Stimulated activated effector memory CD8-positive, alpha-beta T cell treated with anti-CD3 and anti-CD28 coated beads, Interleukin-12 subunit alpha, Interleukin-12 subunit beta, amount 100 ng/mL, for 72 hours (primary cell): ENCODE results near the gene SRRM2.

Source experiments
- ATAC-seq: fragments of 150-1000 bp; cut with Tn5 transposase; 2 replicates; pipeline ENCODE4 v1.10.0; 2021
- DNase-seq, 2 donors: peaks; one replicate each; pipeline ENCODE4 v3.0.0; 2021 to 2022; ENCODE audit warnings: low spot score in 2 of 2
- H3K27ac Mint-ChIP-seq: one replicate; pipeline ENCODE4 v1.8.0; 2022; ENCODE audit warnings: mild to moderate bottlenecking, mixed read lengths
- H3K36me3 Mint-ChIP-seq: one replicate; pipeline ENCODE4 v1.8.0; 2022; ENCODE audit warnings: mild to moderate bottlenecking, mixed read lengths
- H3K4me1 Mint-ChIP-seq: one replicate; pipeline ENCODE4 v1.8.0; 2022; ENCODE audit warnings: mixed read lengths
- H3K4me3 Mint-ChIP-seq: one replicate; pipeline ENCODE4 v1.8.0; 2022; ENCODE audit warnings: mild to moderate bottlenecking, mixed read lengths
- H3K9me3 Mint-ChIP-seq: one replicate; pipeline ENCODE4 v1.8.0; 2022; ENCODE audit warnings: mixed read lengths

Gene SRRM2

DNA sequence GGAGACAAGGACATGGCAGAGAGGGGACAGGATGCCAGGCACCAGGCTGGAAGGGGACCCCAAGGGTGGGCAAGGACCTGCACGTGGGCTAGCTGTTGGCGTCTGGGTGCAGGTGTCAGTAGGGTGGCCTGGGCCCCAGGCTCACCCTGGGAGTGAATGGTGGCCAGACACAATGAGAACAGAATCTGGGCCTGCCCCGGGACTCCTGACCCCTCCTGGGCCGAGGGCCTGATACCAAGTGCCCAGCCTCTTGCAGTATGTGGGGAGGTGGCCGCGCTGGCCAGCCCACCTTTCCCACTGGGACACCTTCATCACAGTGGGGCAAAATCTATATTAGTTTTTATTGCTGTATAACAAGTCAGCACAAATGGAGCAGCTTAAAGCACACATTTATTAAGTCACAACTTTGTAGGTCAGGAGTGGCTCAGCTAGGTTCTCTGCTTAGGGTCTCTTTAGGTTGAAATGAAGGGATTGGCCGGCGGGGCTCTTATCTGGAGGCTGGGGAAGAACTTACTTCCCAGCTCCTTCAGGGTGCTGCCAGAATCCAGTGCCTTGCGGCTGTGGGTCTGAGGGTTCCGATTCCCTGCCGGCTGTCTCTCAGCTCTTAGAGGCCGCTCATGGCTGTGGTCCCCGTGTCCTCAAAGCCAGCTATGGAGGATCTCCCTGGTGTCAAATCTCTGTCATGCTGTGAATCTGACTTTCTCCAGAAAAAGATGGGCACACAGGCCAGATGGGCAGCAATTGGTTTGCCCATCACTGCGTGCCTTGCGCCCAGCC lies 31.3 kb downstream of the SRRM2 start:
- Mint-ChIP-seq H3K4me3 (peak overlapping the region; percentile 82), H3K4me1 (peaks cover 35% of the 10 kb centered on the region), H3K36me3 (no peaks in the 10 kb centered on the region), H3K27ac (peak overlapping the region; percentile 14), H3K9me3 (no peaks in the 10 kb centered on the region)
- DNase-seq = no peak
- no peak for ATAC-seq

DNA sequence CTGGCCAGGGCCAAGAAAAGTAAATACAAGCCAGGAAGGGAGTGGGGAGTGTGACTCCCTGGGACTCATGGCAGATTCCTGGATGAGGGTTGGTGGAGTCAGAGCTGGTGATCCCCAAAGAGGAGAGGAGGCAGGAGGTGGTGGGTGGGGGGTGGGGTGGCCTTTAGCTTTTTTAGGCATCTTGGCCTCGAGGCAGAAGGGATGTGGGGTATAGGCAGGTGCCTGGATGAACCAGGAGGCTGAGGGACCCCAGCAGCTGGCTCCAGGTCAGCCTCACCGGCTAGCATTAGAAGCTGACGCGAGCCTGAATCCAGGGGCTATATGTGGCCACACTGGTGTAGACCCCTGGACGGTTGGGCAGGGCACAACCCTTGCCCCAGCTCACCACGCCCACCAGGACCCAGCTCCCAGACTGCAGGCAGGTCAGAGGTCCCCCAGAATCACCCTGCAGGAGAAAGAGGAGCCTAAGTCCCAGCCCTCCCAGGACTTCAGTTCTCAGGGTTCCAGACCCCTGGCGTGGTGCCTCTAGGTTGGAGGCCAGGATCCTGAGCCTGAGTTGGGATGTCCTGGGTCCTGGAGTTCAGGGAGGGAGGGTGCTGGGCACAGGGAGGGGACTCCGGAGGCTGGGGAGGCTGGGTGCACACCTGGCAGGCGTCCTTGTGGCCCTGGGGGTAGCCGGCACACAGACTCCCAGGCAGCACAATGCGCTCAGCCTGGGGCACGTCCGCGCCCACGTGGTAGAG lies 32.1 kb downstream of the SRRM2 start:
- peak overlapping the region; percentile 78 for H3K27ac Mint-ChIP-seq
- peaks cover 33% of the 10 kb centered on the region for H3K4me1 Mint-ChIP-seq
- ATAC-seq (no peak), DNase-seq (no peak)
- H3K9me3 Mint-ChIP-seq = no peaks in the 10 kb centered on the region
- H3K36me3 Mint-ChIP-seq = no peaks in the 10 kb centered on the region
- peak overlapping the region; percentile 82 for H3K4me3 Mint-ChIP-seq

DNA sequence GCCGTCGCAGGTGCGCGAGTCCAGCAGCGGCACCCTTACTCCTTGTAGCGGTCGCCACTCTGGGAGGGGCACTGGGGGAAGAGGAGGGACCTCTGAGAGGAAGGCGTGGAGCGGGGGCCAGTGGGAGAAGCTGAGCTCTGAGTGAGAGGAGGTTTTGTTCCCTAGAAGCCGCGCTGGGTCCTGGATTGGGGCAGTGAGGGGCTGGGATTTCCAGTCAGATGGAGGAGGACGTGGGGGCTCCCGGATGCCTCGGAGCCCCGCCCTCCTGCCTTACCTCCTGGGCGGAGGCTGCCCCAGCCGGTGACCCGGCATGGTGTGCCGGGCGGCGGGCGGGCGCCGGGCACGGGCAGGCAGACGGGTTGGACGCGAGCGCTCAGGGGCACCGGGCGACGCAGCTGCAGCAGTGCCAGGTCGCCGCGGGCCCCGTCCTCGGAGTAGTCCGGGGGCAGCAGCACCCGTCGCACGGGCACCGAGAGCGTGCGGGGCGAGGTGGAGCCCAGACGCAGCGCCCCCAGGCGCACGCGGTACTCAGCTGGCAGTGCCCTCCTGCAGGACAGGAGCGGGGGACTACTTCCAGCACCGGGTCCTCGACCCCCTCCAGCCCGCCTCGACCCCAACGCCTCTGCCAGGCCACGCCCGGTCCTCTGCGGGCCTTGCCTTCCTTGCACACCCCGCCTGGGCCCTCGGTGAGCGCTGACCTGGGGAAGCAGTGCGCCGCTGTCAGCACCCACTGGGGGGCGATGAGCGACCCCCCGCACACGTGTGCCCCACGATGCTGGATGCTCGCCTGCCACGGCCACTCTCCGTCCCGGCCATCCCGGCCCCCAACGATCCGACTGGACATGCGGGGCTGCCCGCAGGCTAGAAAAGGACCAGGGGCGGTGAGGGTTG lies 32.9 kb downstream of the SRRM2 start:
- no peaks in the 10 kb centered on the region for H3K9me3 Mint-ChIP-seq
- peaks cover 31% of the 10 kb centered on the region for H3K4me1 Mint-ChIP-seq
- peak overlapping the region; percentile 82 for H3K4me3 Mint-ChIP-seq
- H3K36me3 Mint-ChIP-seq = no peaks in the 10 kb centered on the region
- ATAC-seq (peak; percentile 75), DNase-seq (peak in 1 of 2 donors; percentile 36)
- peak overlapping the region; percentile 78 for H3K27ac Mint-ChIP-seq

DNA sequence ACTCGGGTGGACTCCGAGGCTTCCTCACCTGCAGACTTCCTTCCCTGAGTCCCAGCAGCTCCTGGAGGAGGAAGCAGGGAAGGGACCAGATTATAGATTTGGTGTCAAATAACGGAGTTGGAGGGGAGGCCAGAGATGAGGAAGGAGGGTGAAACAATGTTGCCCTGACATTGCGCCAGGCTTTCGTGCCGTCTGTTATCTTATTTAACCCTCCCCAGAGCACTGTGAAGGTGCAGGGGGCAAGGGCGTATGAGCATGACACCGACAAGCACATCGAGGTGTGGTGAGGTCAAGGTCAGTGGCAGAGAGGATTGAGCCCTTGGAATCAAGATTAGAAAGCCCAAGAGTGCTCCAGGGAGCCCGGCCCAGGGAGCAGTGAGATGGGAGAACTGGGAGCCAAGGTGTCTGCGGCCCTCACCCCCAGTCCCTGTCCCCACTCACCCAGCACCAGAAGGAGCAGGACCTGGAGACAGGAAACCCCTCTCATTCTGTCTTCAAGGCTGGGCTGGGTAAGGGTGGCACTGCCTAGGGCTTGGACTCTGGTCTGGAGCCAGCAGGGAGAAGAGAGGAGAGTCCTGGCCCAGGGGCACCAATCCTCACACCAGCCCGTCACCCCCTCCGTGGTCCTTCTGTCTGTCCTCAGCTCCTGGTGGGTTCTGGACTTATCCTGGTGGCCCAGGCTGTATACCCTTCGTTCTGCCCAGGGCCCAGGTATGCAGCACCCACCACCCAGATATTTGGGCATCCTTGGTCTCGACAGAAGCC lies 33.8 kb downstream of the SRRM2 start:
- Mint-ChIP-seq H3K4me1 (peaks cover 24% of the 10 kb centered on the region), H3K4me3 (peak overlapping the region; percentile 82), H3K9me3 (no peaks in the 10 kb centered on the region), H3K36me3 (no peaks in the 10 kb centered on the region), H3K27ac (no peak overlapping the region)
- ATAC-seq (no peak), DNase-seq (no peak)

DNA sequence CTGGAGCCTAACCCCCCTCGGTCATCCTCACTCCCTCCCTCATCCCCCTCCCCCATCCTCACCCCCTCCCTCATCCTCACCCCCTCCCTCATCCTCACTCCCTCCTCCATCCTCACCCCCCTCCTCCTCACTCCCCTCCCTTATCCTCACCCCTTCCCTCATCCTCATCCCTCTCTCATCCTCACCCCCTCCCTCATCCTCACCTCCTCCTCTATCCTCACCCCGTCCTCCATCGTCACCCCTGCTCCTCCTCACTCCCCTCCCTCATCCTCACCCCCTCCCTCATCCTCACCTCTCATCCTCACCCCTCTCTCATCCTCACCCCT lies 34.4 kb downstream of the SRRM2 start:
- DNase-seq (no peak), ATAC-seq (no peak)
- H3K27ac Mint-ChIP-seq = no peak overlapping the region
- peak overlapping the region; percentile 82 for H3K4me3 Mint-ChIP-seq
- H3K9me3 Mint-ChIP-seq = no peaks in the 10 kb centered on the region
- no peaks in the 10 kb centered on the region for H3K36me3 Mint-ChIP-seq
- peaks cover 24% of the 10 kb centered on the region for H3K4me1 Mint-ChIP-seq

DNA sequence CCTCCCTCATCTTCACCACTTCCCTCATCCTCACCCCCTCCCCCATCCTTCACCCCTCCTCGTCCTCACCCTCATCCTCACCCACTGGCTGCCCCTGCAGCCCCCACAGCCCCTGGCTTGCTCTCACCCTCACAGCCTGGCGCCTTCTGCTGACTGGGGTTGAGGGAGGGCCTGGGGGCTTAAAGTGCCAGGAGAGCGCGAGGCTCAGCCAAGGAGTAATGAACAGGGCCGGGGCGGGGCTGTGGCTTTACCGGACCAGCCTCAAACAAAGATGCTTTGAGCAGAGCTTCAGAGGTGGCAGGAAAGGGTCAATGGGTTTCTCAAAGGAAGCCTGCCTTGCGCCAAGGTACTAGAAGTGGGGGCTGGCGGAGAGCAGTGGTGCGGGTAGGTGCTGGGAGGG lies 35.0 kb downstream of the SRRM2 start, which contains the start of gene PRSS33:
PRSS33 (minus strand) TSS at position 155 of the 400 bp plus-strand sequence. CDS start 1,013 bp downstream, outside the sequence.
- Mint-ChIP-seq H3K9me3 (no peaks in the 10 kb centered on the region), H3K36me3 (no peaks in the 10 kb centered on the region), H3K4me3 (peak within 1 kb of the TSS; percentile 82), H3K4me1 (peaks cover 24% of the 10 kb centered on the region), H3K27ac (no peak within 1 kb of the TSS)
- ATAC-seq (no peak), DNase-seq (no peak)

DNA sequence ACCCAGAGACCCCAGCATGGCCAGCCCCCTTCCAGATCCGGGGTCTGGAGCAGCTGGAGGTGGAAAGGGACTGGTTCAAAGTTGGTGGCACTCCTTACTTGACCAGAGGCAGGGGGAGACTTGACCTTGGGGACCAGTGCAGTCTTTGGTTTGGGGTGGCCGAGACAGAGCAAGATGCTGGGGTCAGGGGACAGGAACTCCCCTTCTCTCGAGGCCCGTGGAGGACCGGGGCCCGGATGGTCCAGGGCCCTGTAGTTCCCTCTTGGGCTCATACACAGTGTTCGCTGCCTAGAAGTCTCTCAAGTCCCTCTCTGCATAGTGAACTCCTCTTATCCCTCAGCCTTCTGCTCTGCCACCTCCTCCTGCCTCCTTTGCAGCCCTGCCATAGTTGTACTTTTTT lies 35.5 kb downstream of the SRRM2 start:
- no peaks in the 10 kb centered on the region for H3K36me3 Mint-ChIP-seq
- no peak overlapping the region for H3K27ac Mint-ChIP-seq
- H3K4me3 Mint-ChIP-seq = no peak overlapping the region
- ATAC-seq (no peak), DNase-seq (no peak)
- H3K9me3 Mint-ChIP-seq = no peaks in the 10 kb centered on the region
- peaks cover 24% of the 10 kb centered on the region for H3K4me1 Mint-ChIP-seq

DNA sequence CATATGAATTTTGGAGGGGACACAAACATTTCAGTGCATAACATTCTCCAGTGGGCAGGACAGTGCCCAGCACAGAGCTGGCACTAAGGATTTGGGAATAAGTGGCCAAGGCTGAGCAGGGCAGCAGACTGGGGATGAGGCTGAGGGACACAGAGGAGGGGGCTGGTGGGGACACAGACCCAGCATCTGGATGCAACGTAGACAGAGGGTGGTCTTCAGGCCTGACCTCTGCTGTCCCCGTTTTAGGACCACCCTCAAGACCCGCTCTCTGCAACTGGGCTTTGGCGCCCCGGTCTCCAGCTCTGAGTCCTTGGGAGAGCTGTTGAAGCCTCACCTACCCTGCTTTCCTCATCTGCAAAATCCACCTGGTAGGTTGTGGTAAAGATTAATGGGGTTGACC lies 38.2 kb downstream of the SRRM2 start:
- Mint-ChIP-seq H3K4me1 (peaks cover 16% of the 10 kb centered on the region), H3K27ac (no peak overlapping the region), H3K36me3 (no peaks in the 10 kb centered on the region), H3K9me3 (no peaks in the 10 kb centered on the region), H3K4me3 (no peak overlapping the region)
- DNase-seq = no peak
- no peak for ATAC-seq

DNA sequence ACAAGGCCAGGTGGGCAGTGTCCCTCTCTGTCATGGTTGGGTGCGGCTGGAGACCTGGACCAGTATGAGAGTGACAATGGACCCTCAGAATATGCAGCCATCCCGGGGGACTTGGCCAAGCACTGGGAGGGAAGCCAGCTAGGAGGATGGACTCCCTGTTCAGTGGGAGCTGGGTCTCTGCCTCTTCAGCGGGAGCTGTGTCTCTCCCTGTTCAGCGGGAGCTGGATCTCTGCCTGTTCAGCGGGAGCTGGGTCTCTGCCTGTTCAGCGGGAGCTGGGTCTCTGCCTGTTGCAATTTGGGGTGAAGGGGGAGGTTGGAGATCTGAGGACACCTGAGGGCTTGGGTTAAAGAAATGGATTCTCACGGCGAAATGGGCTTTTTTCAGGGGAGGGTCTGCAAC lies 38.7 kb downstream of the SRRM2 start:
- H3K36me3 Mint-ChIP-seq = no peaks in the 10 kb centered on the region
- no peak overlapping the region for H3K4me3 Mint-ChIP-seq
- H3K9me3 Mint-ChIP-seq = no peaks in the 10 kb centered on the region
- H3K27ac Mint-ChIP-seq = no peak overlapping the region
- no peak for ATAC-seq
- H3K4me1 Mint-ChIP-seq = peaks cover 11% of the 10 kb centered on the region
- no peak for DNase-seq

DNA sequence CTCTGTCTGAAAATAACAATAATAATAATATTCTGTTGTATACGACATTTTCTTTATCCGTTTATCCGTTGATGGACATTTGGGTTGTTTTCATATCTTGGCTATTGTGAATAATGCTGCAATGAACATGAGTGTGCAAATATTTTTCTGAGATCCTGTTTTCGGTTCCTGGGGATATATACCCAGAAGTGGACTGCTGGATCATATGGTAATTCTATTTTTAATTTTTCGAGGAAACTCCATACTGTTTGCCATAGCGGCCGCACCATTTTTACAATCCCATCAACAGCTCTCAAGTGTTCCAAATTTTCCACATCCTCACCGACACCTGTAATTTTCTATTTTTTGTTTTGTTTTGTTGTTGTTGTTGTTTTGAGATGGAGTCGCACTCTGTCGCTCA lies 40.5 kb downstream of the SRRM2 start:
- Mint-ChIP-seq H3K4me3 (no peak overlapping the region), H3K4me1 (no peaks in the 10 kb centered on the region), H3K36me3 (no peaks in the 10 kb centered on the region), H3K9me3 (no peaks in the 10 kb centered on the region), H3K27ac (no peak overlapping the region)
- DNase-seq = no peak
- no peak for ATAC-seq

DNA sequence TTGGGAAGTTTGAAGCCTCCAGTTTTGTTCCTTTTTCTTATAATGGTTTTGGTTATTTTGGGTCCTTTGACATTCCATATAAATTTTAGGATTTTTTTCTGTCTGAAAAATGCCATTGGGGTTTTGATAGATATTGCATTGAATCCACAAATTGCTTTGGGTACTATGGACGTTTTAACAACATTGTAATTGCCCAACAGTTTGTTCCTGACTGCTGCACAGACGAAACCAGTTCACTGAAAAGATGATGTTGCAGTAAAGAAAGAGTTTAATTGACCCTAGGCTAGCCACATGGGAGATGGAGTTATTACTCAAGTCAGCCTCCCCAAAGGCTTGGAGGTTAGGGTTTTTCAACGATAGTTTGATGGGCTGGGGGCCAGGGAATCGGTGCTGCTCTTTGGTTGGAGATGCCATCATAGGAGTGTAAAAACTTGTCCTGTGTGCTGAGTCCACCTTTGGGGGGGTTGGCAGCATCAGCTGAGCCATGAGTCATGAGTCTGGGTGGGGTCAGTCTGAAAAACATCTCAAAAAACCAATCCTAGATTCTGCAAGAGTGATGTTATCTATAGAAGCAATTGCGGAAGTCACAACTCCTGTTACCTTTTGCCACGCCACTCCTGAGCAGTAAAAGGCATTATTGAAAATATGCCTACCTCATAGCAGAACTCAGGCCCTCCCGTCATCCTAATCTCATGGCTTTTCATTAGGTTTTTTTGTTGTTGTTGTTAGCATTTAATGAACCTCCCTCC lies 43.1 kb downstream of the SRRM2 start:
- DNase-seq (no peak), ATAC-seq (no peak)
- H3K27ac Mint-ChIP-seq = no peak overlapping the region

DNA sequence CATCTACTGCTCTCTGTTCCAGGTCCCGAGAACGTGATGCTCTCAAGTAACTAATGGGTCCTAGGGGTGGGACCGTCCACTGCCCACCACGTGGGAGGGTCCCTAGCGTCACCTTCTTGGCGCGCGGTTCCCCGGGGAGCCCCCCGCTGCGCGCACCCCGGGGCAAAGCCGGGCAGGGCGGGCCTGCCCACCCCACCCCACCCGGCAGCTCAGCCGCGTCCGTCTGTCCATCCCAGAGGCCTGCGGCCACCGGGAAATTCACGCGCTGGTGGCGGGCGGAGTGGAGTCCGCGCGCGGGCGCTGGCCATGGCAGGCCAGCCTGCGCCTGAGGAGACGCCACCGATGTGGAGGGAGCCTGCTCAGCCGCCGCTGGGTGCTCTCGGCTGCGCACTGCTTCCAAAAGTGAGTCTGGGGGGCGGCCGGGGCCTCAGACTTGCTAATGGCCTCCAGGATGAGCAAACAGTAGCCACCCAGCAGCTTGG lies 46.3 kb downstream of the SRRM2 start:
- no peak for ATAC-seq

More for the DNA sequence above, 43.1 kb downstream of the SRRM2 start:
- Mint-ChIP-seq H3K4me3 (no peak overlapping the region), H3K9me3 (no peaks in the 10 kb centered on the region), H3K4me1 (no peaks in the 10 kb centered on the region), H3K36me3 (no peaks in the 10 kb centered on the region)

DNA sequence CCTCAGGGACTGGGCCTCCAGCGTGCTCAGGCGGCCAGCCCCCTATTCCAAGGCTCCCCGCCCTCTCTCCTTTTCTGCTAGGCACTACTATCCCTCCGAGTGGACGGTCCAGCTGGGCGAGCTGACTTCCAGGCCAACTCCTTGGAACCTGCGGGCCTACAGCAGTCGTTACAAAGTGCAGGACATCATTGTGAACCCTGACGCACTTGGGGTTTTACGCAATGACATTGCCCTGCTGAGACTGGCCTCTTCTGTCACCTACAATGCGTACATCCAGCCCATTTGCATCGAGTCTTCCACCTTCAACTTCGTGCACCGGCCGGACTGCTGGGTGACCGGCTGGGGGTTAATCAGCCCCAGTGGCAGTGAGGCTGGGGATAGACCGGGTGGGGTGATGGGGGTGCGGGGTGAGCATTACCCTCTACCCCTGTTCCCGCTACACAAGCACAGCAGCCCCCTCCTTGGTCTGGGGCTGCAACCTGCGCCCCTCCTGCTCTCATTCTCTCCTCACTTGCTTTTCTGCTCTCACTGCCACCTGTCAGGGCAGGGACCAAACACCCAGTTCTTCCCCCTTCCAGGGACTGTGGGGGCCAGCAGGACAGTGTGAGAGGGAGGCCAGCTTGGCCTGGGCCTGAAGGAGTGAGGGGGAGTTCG lies 46.9 kb downstream of the SRRM2 start:
- DNase-seq (no peak), ATAC-seq (no peak)
- H3K27ac Mint-ChIP-seq = no peak overlapping the region
- H3K4me3 Mint-ChIP-seq = no peak overlapping the region
- H3K4me1 Mint-ChIP-seq = no peaks in the 10 kb centered on the region
- peaks cover 3% of the 10 kb centered on the region for H3K9me3 Mint-ChIP-seq
- no peaks in the 10 kb centered on the region for H3K36me3 Mint-ChIP-seq

More for the DNA sequence above, 46.3 kb downstream of the SRRM2 start:
- H3K36me3 Mint-ChIP-seq = no peaks in the 10 kb centered on the region
- H3K9me3 Mint-ChIP-seq = peaks cover 2% of the 10 kb centered on the region
- H3K4me1 Mint-ChIP-seq = no peaks in the 10 kb centered on the region
- DNase-seq = no peak
- H3K4me3 Mint-ChIP-seq = no peak overlapping the region
- no peak overlapping the region for H3K27ac Mint-ChIP-seq

DNA sequence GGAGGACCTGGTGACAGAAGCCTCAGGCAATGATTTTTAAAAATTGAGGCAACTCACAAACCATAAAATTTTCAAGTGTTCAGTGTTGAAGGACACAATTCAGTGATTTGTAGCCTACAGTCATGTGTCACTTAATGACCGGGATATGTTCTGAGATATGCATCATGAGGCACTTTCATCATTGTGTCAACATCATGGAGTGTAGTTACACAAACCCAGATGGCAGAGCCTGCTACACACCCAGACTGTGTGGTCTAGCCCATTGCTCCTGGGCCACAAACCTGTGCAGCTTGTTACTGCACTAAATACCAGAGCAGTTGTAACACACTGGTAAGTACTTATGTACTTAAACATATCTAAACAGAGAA lies 47.4 kb downstream of the SRRM2 start:
- Mint-ChIP-seq H3K4me3 (no peak overlapping the region), H3K27ac (no peak overlapping the region), H3K9me3 (peaks cover 3% of the 10 kb centered on the region), H3K4me1 (no peaks in the 10 kb centered on the region), H3K36me3 (no peaks in the 10 kb centered on the region)
- ATAC-seq (no peak), DNase-seq (no peak)
